ENCODE data around the gene RPS15. TPM values are rescaled to one million over a fixed set of nuclear protein-coding genes. Genes with fewer than 3 reads are reported as not detected.

Gene RPS15
- total RNA-seq, 2 donors from 2014 or later, result 1,653 to 1,678 TPM

DNA sequence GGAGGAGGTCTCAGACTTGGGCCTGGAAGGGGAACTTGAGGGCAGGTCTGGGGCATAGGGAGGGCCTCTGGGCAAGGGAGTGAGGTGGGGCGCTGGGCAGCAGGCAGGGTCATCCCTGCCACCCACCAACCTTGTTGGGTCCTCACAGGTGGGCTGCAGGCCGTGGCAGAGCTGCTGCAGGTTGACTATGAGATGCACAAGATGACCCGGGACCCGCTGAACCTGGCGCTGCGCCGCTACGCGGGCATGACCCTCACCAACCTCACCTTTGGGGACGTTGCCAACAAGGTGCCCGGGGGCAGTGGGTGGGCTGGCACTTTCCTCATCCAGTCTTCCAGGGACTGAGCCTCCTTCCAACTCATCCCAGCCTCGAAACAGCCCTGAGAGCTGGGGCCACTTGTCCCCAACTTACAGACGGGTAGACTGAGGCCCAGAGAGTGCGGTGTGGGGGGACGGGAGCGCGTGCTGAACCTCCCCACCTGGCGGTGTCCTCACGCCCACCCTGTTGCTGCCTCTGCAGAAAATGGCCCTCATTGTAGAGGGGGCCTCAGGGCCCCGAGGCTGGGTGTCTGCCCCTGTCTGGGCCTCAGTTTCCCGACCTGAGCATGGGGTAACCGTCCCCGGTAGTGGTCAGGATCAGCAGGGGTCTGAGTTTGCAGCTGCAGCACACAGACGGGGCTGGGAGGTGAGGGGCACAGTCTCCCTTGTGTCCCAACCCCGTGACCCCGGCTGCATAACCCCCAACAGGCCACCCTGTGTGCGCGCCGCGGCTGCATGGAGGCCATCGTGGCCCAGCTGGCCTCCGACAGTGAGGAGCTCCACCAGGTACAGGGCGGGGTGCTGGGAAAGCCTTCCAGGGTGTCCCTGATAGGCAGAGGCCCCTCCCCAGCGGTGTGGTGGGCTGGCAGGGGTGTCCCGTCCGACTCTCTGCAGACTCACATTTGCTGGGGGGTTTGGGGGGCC is 22.1 kb downstream of the RPS15 start:
- H3K9me3 ChIP-seq (ENCODE audit: control insufficient read depth, low read length, poor library complexity, severe bottlenecking), result no peaks in the 10 kb centered on the region
- Mint-ChIP-seq H3K27ac (no peak overlapping the region), H3K27me3 (peaks cover 5% of the 10 kb centered on the region), H3K4me3 (no peak overlapping the region), H3K36me3 (ENCODE audit: low read depth) (peaks cover 3% of the 10 kb centered on the region), H3K4me1 (peaks cover 8% of the 10 kb centered on the region)
- ATAC-seq (no peak), DNase-seq (no peak)

DNA sequence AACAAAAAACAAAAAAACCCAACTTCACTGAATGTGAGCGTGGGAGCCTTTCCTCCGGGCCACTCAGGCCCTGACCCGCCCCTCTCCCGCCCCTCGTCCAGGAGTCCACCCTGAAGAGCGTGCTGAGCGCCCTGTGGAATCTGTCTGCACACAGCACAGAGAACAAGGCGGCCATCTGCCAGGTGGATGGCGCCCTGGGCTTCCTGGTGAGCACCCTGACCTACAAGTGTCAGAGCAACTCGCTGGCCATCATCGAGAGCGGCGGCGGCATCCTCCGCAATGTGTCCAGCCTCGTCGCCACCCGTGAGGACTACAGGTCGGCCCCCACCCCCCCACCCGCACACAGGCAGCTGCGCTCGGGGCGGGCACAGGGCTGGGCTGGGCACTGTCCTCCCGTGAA is 23.7 kb downstream of the RPS15 start:
- H3K9me3 ChIP-seq (ENCODE audit: control insufficient read depth, low read length, poor library complexity, severe bottlenecking), result no peaks in the 10 kb centered on the region
- H3K27me3 Mint-ChIP-seq, result no peaks in the 10 kb centered on the region
- ATAC-seq (no peak), DNase-seq (no peak)
- H3K36me3 Mint-ChIP-seq (ENCODE audit: low read depth), result no peaks in the 10 kb centered on the region
- H3K27ac Mint-ChIP-seq, result no peak overlapping the region
- no peak overlapping the region for H3K4me3 Mint-ChIP-seq
- peaks cover 3% of the 10 kb centered on the region for H3K4me1 Mint-ChIP-seq

GRCh38 chr19:1465191-1466016 is 27.2 kb downstream of the RPS15 start:
- H3K36me3 Mint-ChIP-seq (ENCODE audit: low read depth), result no peaks in the 10 kb centered on the region
- no peak for ATAC-seq

DNA sequence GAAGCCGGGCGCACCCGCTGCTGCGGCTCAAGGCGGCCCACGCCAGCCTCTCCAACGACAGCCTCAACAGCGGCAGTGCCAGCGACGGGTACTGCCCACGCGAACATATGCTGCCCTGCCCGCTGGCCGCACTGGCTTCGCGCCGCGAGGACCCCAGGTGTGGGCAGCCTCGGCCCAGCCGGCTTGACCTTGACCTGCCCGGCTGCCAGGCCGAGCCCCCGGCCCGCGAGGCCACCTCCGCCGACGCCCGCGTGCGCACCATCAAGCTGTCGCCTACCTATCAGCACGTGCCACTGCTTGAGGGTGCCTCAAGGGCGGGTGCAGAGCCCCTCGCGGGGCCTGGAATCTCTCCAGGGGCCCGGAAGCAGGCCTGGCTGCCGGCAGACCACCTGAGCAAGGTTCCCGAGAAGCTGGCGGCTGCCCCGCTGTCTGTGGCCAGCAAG is 27.8 kb downstream of the RPS15 start:
- DNase-seq, result no peak
- ATAC-seq, result no peak
- no peaks in the 10 kb centered on the region for H3K9me3 ChIP-seq (ENCODE audit: control insufficient read depth, low read length, poor library complexity, severe bottlenecking)
- no peak overlapping the region for H3K27ac Mint-ChIP-seq
- peaks cover 5% of the 10 kb centered on the region for H3K4me1 Mint-ChIP-seq
- no peak overlapping the region for H3K4me3 Mint-ChIP-seq
- no peaks in the 10 kb centered on the region for H3K27me3 Mint-ChIP-seq
- no peaks in the 10 kb centered on the region for H3K36me3 Mint-ChIP-seq (ENCODE audit: low read depth)

More at GRCh38 chr19:1465191-1466016, 27.2 kb downstream of the RPS15 start:
- Mint-ChIP-seq H3K4me3 (peak overlapping the region; percentile 15), H3K27me3 (no peaks in the 10 kb centered on the region), H3K4me1 (peaks cover 5% of the 10 kb centered on the region), H3K27ac (no peak overlapping the region)
- DNase-seq, result no peak
- no peaks in the 10 kb centered on the region for H3K9me3 ChIP-seq (ENCODE audit: control insufficient read depth, low read length, poor library complexity, severe bottlenecking)

GRCh38 chr19:1466461-1467214 is 28.4 kb downstream of the RPS15 start:
- no peaks in the 10 kb centered on the region for H3K9me3 ChIP-seq (ENCODE audit: control insufficient read depth, low read length, poor library complexity, severe bottlenecking)
- ATAC-seq, result no peak
- no peak overlapping the region for H3K27ac Mint-ChIP-seq
- DNase-seq, result no peak
- H3K4me1 Mint-ChIP-seq, result peaks cover 7% of the 10 kb centered on the region
- no peaks in the 10 kb centered on the region for H3K36me3 Mint-ChIP-seq (ENCODE audit: low read depth)
- no peaks in the 10 kb centered on the region for H3K27me3 Mint-ChIP-seq
- peak overlapping the region; percentile 25 for H3K4me3 Mint-ChIP-seq

GRCh38 chr19:1467215-1467489 is 29.0 kb downstream of the RPS15 start:
- H3K27me3 Mint-ChIP-seq, result no peaks in the 10 kb centered on the region
- DNase-seq (no peak), ATAC-seq (no peak)
- no peak overlapping the region for H3K4me3 Mint-ChIP-seq
- H3K9me3 ChIP-seq (ENCODE audit: control insufficient read depth, low read length, poor library complexity, severe bottlenecking), result no peaks in the 10 kb centered on the region
- peaks cover 7% of the 10 kb centered on the region for H3K4me1 Mint-ChIP-seq
- no peaks in the 10 kb centered on the region for H3K36me3 Mint-ChIP-seq (ENCODE audit: low read depth)
- no peak overlapping the region for H3K27ac Mint-ChIP-seq

GRCh38 chr19:1467490-1468273 is 29.5 kb downstream of the RPS15 start:
- Mint-ChIP-seq H3K4me1 (peaks cover 7% of the 10 kb centered on the region), H3K36me3 (ENCODE audit: low read depth) (no peaks in the 10 kb centered on the region), H3K27ac (no peak overlapping the region), H3K27me3 (no peaks in the 10 kb centered on the region), H3K4me3 (no peak overlapping the region)
- peak in 1 of 3 donors; percentile 11 for DNase-seq
- no peak for ATAC-seq
- no peaks in the 10 kb centered on the region for H3K9me3 ChIP-seq (ENCODE audit: control insufficient read depth, low read length, poor library complexity, severe bottlenecking)

DNA sequence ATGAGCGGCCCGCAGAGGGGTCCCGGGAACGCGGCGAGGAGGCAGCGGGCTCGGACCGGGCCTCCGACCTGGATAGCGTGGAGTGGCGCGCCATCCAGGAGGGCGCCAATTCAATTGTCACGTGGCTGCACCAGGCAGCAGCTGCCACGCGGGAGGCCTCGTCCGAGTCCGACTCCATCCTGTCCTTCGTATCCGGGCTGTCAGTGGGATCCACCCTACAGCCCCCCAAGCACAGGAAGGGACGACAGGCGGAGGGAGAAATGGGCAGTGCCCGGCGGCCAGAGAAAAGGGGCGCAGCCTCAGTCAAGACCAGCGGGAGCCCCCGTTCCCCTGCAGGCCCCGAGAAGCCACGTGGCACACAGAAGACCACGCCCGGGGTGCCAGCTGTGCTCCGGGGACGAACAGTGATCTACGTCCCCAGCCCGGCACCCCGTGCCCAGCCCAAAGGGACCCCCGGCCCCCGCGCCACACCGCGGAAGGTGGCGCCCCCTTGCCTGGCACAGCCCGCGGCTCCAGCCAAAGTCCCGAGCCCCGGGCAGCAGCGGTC is 30.2 kb downstream of the RPS15 start:
- peak in 1 of 3 donors; percentile 9 for DNase-seq
- Mint-ChIP-seq H3K27ac (no peak overlapping the region), H3K4me1 (peaks cover 7% of the 10 kb centered on the region), H3K4me3 (peak overlapping the region; percentile 61), H3K27me3 (no peaks in the 10 kb centered on the region), H3K36me3 (ENCODE audit: low read depth) (no peaks in the 10 kb centered on the region)
- no peaks in the 10 kb centered on the region for H3K9me3 ChIP-seq (ENCODE audit: control insufficient read depth, low read length, poor library complexity, severe bottlenecking)
- ATAC-seq, result no peak

- no peaks in the 10 kb centered on the region for H3K27me3 Mint-ChIP-seq
- DNase-seq (peak in 1 of 3 donors; percentile 15), ATAC-seq (peak; percentile 14)
- H3K36me3 Mint-ChIP-seq (ENCODE audit: low read depth), result no peaks in the 10 kb centered on the region
- H3K4me1 Mint-ChIP-seq, result peaks cover 7% of the 10 kb centered on the region
- peak overlapping the region; percentile 61 for H3K4me3 Mint-ChIP-seq
- no peaks in the 10 kb centered on the region for H3K9me3 ChIP-seq (ENCODE audit: control insufficient read depth, low read length, poor library complexity, severe bottlenecking)
- no peak overlapping the region for H3K27ac Mint-ChIP-seq
Measured at GRCh38 chr19:1468821-1469254, 30.6 kb downstream of the RPS15 start.

GRCh38 chr19:1469255-1470054 is 31.3 kb downstream of the RPS15 start:
- no peaks in the 10 kb centered on the region for H3K9me3 ChIP-seq (ENCODE audit: control insufficient read depth, low read length, poor library complexity, severe bottlenecking)
- Mint-ChIP-seq H3K36me3 (ENCODE audit: low read depth) (no peaks in the 10 kb centered on the region), H3K27ac (no peak overlapping the region), H3K4me1 (peaks cover 7% of the 10 kb centered on the region), H3K4me3 (peak overlapping the region; percentile 90), H3K27me3 (no peaks in the 10 kb centered on the region)
- DNase-seq (peak in 1 of 3 donors; percentile 13), ATAC-seq (peak; percentile 36)

DNA sequence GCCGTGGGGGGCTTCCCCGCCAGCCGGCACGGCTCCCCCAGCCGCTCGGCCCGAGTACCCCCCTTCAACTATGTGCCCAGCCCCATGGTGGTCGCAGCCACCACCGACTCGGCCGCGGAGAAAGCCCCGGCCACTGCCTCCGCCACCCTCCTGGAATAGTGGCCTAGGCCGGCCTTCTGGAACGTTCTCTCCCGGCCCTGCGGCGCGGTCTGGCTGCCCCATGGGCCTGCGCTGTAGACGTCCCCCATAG is 31.8 kb downstream of the RPS15 start:
- Mint-ChIP-seq H3K4me1 (peaks cover 7% of the 10 kb centered on the region), H3K27ac (no peak overlapping the region)

More for the DNA sequence above, 31.8 kb downstream of the RPS15 start:
- DNase-seq (no peak), ATAC-seq (no peak)
- Mint-ChIP-seq H3K27me3 (no peaks in the 10 kb centered on the region), H3K4me3 (peak overlapping the region; percentile 90), H3K36me3 (ENCODE audit: low read depth) (no peaks in the 10 kb centered on the region)
- H3K9me3 ChIP-seq (ENCODE audit: control insufficient read depth, low read length, poor library complexity, severe bottlenecking), result no peaks in the 10 kb centered on the region

All from T-helper 17 cell (primary cell).